Measurements from ENCODE around the gene ACVRL1. TPM values are rescaled to one million over a fixed set of nuclear protein-coding genes. Genes with fewer than 3 reads are reported as not detected.
"Not testable (repeated sequence)": the region's sequence is repeated elsewhere in the genome, so short reads cannot be mapped to it uniquely, and the experiment has no call there.

The ACVRL1 gene
- total and polyA plus RNA-seq, 4 donors = 3.4 to 96.9 (median 33.6) TPM

DNA sequence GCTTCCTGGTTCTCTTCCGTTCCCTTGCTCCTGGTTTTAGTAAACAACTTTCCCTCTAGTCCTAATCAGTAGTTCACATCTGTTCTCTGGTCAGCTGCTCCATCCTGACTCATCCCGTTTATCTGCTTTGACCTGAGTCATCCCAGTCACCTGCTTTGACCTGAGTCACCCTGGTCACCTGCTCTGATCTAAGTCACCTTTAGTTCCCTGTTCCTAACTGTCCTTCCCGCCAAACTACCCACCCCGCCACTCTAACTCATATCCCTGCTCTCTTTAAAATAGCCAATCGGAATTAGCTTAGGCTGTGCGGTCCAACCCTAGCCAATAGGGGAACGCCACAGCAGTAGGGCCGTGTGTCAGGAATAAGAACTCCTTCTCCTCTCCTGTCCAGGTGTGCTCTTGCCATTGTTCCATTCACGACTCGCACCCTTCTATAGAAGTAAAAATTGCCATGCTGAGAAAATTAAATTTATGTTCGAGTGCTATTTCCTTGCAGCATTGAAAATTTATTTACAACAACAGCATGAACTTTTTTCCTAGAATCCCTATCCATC is 22.6 kb upstream of the ACVRL1 start:
- no peak overlapping the region for H3K4me3 ChIP-seq (ENCODE audit: low read length in 2 of 2)
- H3K36me3 ChIP-seq (ENCODE audit: control insufficient read depth in 1 of 2, insufficient read depth in 2 of 2, low read length in 1 of 2) = no peaks in the 10 kb centered on the region
- no peak for ATAC-seq (ENCODE audit: low FRiP score)
- DNase-seq = no peak
- no peak overlapping the region for H3K27ac ChIP-seq (ENCODE audit: low read depth in 1 of 2, low read length in 2 of 2)
- H3K27me3 ChIP-seq (ENCODE audit: control insufficient read depth in 1 of 2, insufficient read depth in 2 of 2, low read length in 1 of 2) = no peaks in the 10 kb centered on the region
- no peaks in the 10 kb centered on the region for H3K9me3 ChIP-seq (ENCODE audit: control insufficient read depth, low read length)
- WGBS, 2 donors = 92 to 95% methylated on average over 11 of the region's 11 CpGs
- no peaks in the 10 kb centered on the region for H3K4me1 ChIP-seq (ENCODE audit: control insufficient read depth in 1 of 2, insufficient read depth in 2 of 2, low read length in 2 of 2)
- intact Hi-C loops (cut with DNase I) = no loop called here

- peak in 1 of 2 donors; percentile 45 for DNase-seq
- H3K27me3 ChIP-seq (ENCODE audit: control insufficient read depth in 1 of 2, insufficient read depth in 2 of 2, low read length in 1 of 2); H3K36me3 ChIP-seq (ENCODE audit: control insufficient read depth in 1 of 2, insufficient read depth in 2 of 2, low read length in 1 of 2); H3K9me3 ChIP-seq (ENCODE audit: control insufficient read depth, low read length); intact Hi-C loops (cut with DNase I); H3K27ac ChIP-seq (ENCODE audit: low read depth in 1 of 2, low read length in 2 of 2); H3K4me1 ChIP-seq (ENCODE audit: control insufficient read depth in 1 of 2, insufficient read depth in 2 of 2, low read length in 2 of 2); ATAC-seq (ENCODE audit: low FRiP score); H3K4me3 ChIP-seq (ENCODE audit: low read length in 2 of 2): not testable (repeated sequence)
- 87 to 88% methylated on average over 10 of the region's 10 CpGs for WGBS, 2 donors
These were observed 21.8 kb upstream of the ACVRL1 start for GRCh38 chr12:51885294-51886020.

GRCh38 chr12:51886021-51886710 is 21.1 kb upstream of the ACVRL1 start:
- Histone ChIP-seq H3K9me3 (ENCODE audit: control insufficient read depth, low read length) (no peaks in the 10 kb centered on the region), H3K27ac (ENCODE audit: low read depth in 1 of 2, low read length in 2 of 2) (no peak overlapping the region), H3K36me3 (ENCODE audit: control insufficient read depth in 1 of 2, insufficient read depth in 2 of 2, low read length in 1 of 2) (no peaks in the 10 kb centered on the region), H3K27me3 (ENCODE audit: control insufficient read depth in 1 of 2, insufficient read depth in 2 of 2, low read length in 1 of 2) (no peaks in the 10 kb centered on the region), H3K4me3 (ENCODE audit: low read length in 2 of 2) (no peak overlapping the region), H3K4me1 (ENCODE audit: control insufficient read depth in 1 of 2, insufficient read depth in 2 of 2, low read length in 2 of 2) (no peaks in the 10 kb centered on the region)
- intact Hi-C loops (cut with DNase I) = no loop called here
- 50 to 51% methylated on average over 10 of the region's 10 CpGs for WGBS, 2 donors
- peak in 1 of 2 donors; percentile 91 for DNase-seq
- ATAC-seq (ENCODE audit: low FRiP score) = peak; percentile 92

GRCh38 chr12:51887476-51888315 is 19.6 kb upstream of the ACVRL1 start, which contains the start of gene ANKRD33:
Gene ANKRD33, plus strand, starts transcription at chr12:51888103. Its CDS starts 84 bp downstream, at chr12:51888187.
- DNase-seq (peak in 1 of 2 donors; percentile 71), ATAC-seq (ENCODE audit: low FRiP score) (peak; percentile 33)
- H3K36me3 ChIP-seq (ENCODE audit: control insufficient read depth in 1 of 2, insufficient read depth in 2 of 2, low read length in 1 of 2) = no peaks in the 10 kb centered on the region
- intact Hi-C loops (cut with DNase I) = no loop called here
- no peaks in the 10 kb centered on the region for H3K9me3 ChIP-seq (ENCODE audit: control insufficient read depth, low read length)
- no peak within 1 kb of the TSS for H3K27ac ChIP-seq (ENCODE audit: low read depth in 1 of 2, low read length in 2 of 2)
- H3K27me3 ChIP-seq (ENCODE audit: control insufficient read depth in 1 of 2, insufficient read depth in 2 of 2, low read length in 1 of 2) = no peaks in the 10 kb centered on the region
- 46 to 49% methylated on average over 41 of the region's 41 CpGs for WGBS, 2 donors
- H3K4me3 ChIP-seq (ENCODE audit: low read length in 2 of 2) = no peak within 1 kb of the TSS
- no peaks in the 10 kb centered on the region for H3K4me1 ChIP-seq (ENCODE audit: control insufficient read depth in 1 of 2, insufficient read depth in 2 of 2, low read length in 2 of 2)

DNA sequence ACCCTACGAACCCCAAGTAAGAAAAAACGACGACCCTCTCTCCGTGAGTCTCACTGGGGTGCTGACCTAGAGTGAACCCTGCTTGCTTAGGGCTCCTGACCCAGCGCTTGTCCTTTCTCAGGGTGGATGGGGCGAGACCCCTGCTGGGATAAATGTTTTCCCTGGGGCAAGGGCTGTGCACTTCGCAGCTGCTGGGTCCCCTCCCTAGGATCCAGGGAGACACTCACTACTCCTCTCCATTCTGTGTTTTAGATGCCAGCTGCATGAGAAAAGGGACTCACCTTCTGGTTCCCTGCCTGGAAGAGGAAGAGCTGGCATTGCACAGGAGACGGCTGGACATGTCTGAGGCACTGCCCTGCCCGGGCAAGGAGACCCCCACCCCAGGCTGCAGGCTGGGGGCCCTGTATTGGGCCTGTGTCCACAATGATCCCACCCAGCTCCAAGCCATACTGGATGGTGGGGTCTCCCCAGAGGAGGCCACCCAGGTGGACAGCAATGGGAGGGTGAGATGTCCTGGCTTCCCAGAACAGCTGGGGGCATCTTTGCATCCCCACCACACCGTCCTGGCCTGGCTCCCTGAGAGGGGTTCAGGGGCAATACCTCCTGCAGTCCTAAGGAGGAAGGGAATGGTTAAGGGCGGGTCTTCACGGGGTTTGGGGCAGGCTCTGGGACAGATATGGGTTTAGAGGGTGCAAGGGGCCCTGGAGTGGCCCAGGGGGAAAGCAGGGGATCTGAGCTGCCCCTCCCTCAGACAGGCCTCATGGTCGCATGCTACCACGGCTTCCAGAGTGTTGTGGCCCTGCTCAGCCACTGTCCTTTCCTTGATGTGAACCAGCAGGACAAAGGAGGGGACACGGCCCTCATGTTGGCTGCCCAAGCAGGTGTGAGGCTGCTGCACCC is 18.7 kb upstream of the ACVRL1 start:
- H3K4me1 ChIP-seq (ENCODE audit: control insufficient read depth in 1 of 2, insufficient read depth in 2 of 2, low read length in 2 of 2) = no peaks in the 10 kb centered on the region
- H3K27ac ChIP-seq (ENCODE audit: low read depth in 1 of 2, low read length in 2 of 2) = no peak overlapping the region
- H3K27me3 ChIP-seq (ENCODE audit: control insufficient read depth in 1 of 2, insufficient read depth in 2 of 2, low read length in 1 of 2) = no peaks in the 10 kb centered on the region
- ATAC-seq (ENCODE audit: low FRiP score) (no peak), DNase-seq (peak in 1 of 2 donors; percentile 44)
- no peaks in the 10 kb centered on the region for H3K9me3 ChIP-seq (ENCODE audit: control insufficient read depth, low read length)
- no peak overlapping the region for H3K4me3 ChIP-seq (ENCODE audit: low read length in 2 of 2)
- intact Hi-C loops (cut with DNase I) = no loop called here
- H3K36me3 ChIP-seq (ENCODE audit: control insufficient read depth in 1 of 2, insufficient read depth in 2 of 2, low read length in 1 of 2) = no peaks in the 10 kb centered on the region
- WGBS, 2 donors = 73 to 76% methylated on average over 15 of the region's 15 CpGs

- 86 to 87% methylated on average over 21 of the region's 21 CpGs for WGBS, 2 donors
- no peak overlapping the region for H3K27ac ChIP-seq (ENCODE audit: low read depth in 1 of 2, low read length in 2 of 2)
- DNase-seq (peak in 1 of 2 donors; percentile 31), ATAC-seq (ENCODE audit: low FRiP score) (no peak)
- H3K27me3 ChIP-seq (ENCODE audit: control insufficient read depth in 1 of 2, insufficient read depth in 2 of 2, low read length in 1 of 2) = no peaks in the 10 kb centered on the region
- H3K4me1 ChIP-seq (ENCODE audit: control insufficient read depth in 1 of 2, insufficient read depth in 2 of 2, low read length in 2 of 2) = no peaks in the 10 kb centered on the region
- no peak overlapping the region for H3K4me3 ChIP-seq (ENCODE audit: low read length in 2 of 2)
- intact Hi-C loops (cut with DNase I) = no loop called here
- no peaks in the 10 kb centered on the region for H3K36me3 ChIP-seq (ENCODE audit: control insufficient read depth in 1 of 2, insufficient read depth in 2 of 2, low read length in 1 of 2)
- no peaks in the 10 kb centered on the region for H3K9me3 ChIP-seq (ENCODE audit: control insufficient read depth, low read length)
These were observed 17.8 kb upstream of the ACVRL1 start for GRCh38 chr12:51889216-51890132.

GRCh38 chr12:51890133-51890464 is 17.2 kb upstream of the ACVRL1 start:
- H3K4me3 ChIP-seq (ENCODE audit: low read length in 2 of 2) = no peak overlapping the region
- intact Hi-C loops (cut with DNase I) = no loop called here
- no peaks in the 10 kb centered on the region for H3K4me1 ChIP-seq (ENCODE audit: control insufficient read depth in 1 of 2, insufficient read depth in 2 of 2, low read length in 2 of 2)
- H3K36me3 ChIP-seq (ENCODE audit: control insufficient read depth in 1 of 2, insufficient read depth in 2 of 2, low read length in 1 of 2) = no peaks in the 10 kb centered on the region
- H3K27ac ChIP-seq (ENCODE audit: low read depth in 1 of 2, low read length in 2 of 2) = no peak overlapping the region
- no peaks in the 10 kb centered on the region for H3K27me3 ChIP-seq (ENCODE audit: control insufficient read depth in 1 of 2, insufficient read depth in 2 of 2, low read length in 1 of 2)
- ATAC-seq (ENCODE audit: low FRiP score) = no peak
- no peaks in the 10 kb centered on the region for H3K9me3 ChIP-seq (ENCODE audit: control insufficient read depth, low read length)
- DNase-seq = peak in 1 of 2 donors; percentile 23
- whole genome bisulfite sequencing, 2 donors = 95 to 96% methylated on average over 2 of the region's 2 CpGs

Measured in aorta (tissue), 5 donors.